GM23248 (cell line): ENCODE results near the gene RAB30. TPM values are rescaled to one million over a fixed set of nuclear protein-coding genes. Genes with fewer than 3 reads are reported as not detected.
"Not testable (repeated sequence)": the region's sequence is repeated elsewhere in the genome, so short reads cannot be mapped to it uniquely, and the experiment has no call there.

Experiments used
- DNase-seq: peaks from one replicate; pipeline ENCODE4 v3.0.0-alpha.2; 2015
- H2AFZ ChIP-seq: fragments of 200-600 bp; sonication (generic); 2 replicates; pipeline ENCODE4 v1.6.1; 2016; ENCODE audit warnings: antibody characterized with exemption
- H3F3A ChIP-seq: fragments of 200-600 bp; sonication (generic); 2 replicates; pipeline ENCODE4 v1.6.1; 2016; ENCODE audit warnings: mild to moderate bottlenecking, antibody characterized with exemption, mixed run types; ENCODE audit not compliant: insufficient read depth
- H3K27ac ChIP-seq: fragments of 200-600 bp; sonication (generic); 2 replicates; pipeline ENCODE4 v1.5.1; 2016; ENCODE audit warnings: mild to moderate bottlenecking
- H3K27me3 ChIP-seq: fragments of 200-600 bp; sonication (generic); replicated peaks from 2 replicates; pipeline ENCODE4 v1.6.1; 2016; ENCODE audit warnings: mild to moderate bottlenecking; ENCODE audit not compliant: insufficient read depth
- H3K36me3 ChIP-seq: fragments of 200-600 bp; sonication (generic); 2 replicates; pipeline ENCODE4 v1.6.1; 2016; ENCODE audit warnings: low read depth, mild to moderate bottlenecking
- H3K4me1 ChIP-seq: fragments of 200-600 bp; sonication (generic); 2 replicates; pipeline ENCODE4 v1.6.1; 2016; ENCODE audit warnings: mild to moderate bottlenecking; ENCODE audit not compliant: insufficient read depth
- H3K4me2 ChIP-seq: fragments of 200-600 bp; sonication (generic); one replicate; pipeline ENCODE4 v1.6.1; 2016; ENCODE audit warnings: mild to moderate bottlenecking; ENCODE audit not compliant: unreplicated experiment
- H3K4me3 ChIP-seq: fragments of 200-600 bp; sonication (generic); 2 replicates; pipeline ENCODE4 v1.5.1; 2016; ENCODE audit warnings: mild to moderate bottlenecking
- H3K79me2 ChIP-seq: fragments of 200-600 bp; sonication (generic); 2 replicates; pipeline ENCODE4 v1.6.1; 2016; ENCODE audit warnings: mild to moderate bottlenecking; ENCODE audit not compliant: insufficient read depth
- H3K9ac ChIP-seq: fragments of 200-600 bp; sonication (generic); 2 replicates; pipeline ENCODE4 v1.6.1; 2016; ENCODE audit warnings: mild to moderate bottlenecking
- H3K9me2 ChIP-seq: fragments of 200-600 bp; sonication (generic); 2 replicates; pipeline ENCODE4 v1.6.1; 2016; ENCODE audit warnings: mixed run types, mild to moderate bottlenecking, moderate library complexity; ENCODE audit not compliant: insufficient read depth
- H3K9me3 ChIP-seq: fragments of 200-600 bp; sonication (generic); one replicate; pipeline ENCODE4 v1.6.1; 2017; ENCODE audit warnings: low read depth
- H4K20me1 ChIP-seq: fragments of 200-600 bp; sonication (generic); 2 replicates; pipeline ENCODE4 v1.6.0; 2016; ENCODE audit not compliant: insufficient read depth
- EZH2 ChIP-seq: fragments of 200-600 bp; sonication (generic); IDR thresholded peaks from 2 replicates; pipeline ENCODE4 v1.6.1; 2018; ENCODE audit warnings: antibody characterized with exemption, mild to moderate bottlenecking; ENCODE audit not compliant: insufficient read depth, poor library complexity, severe bottlenecking
- EZH2phosphoT487 ChIP-seq: fragments of 200-600 bp; sonication (generic); IDR thresholded peaks from 2 replicates; pipeline ENCODE4 v1.6.1; 2018; ENCODE audit warnings: antibody characterized with exemption, moderate library complexity, mild to moderate bottlenecking, low read depth; ENCODE audit not compliant: insufficient read depth
- WGBS, 2 experiments: methylation state at CpG; one replicate each; pipeline ENCODE4 v1.1.6; 2015 to 2017; ENCODE audit warnings: low lambda C conversion rate in 2 of 2, low coverage in 1 of 2; ENCODE audit errors: missing lambda C conversion rate in 2 of 2; 5-methylcytosine and 5-hydroxymethylcytosine counted together
- in situ Hi-C: fragments of 300-500 bp; cut with MboI; formaldehyde crosslinking; loops from 2 replicates; pipeline ENCODE4 v1.15.0; 2020
- polyA plus RNA-seq: library from polyadenylated mRNA; unstranded; fragments of >200 nt; fragmentation: Nextera tagmentation; extraction: Ambion mirVana; gene quantifications from 2 replicates; pipeline ENCODE4 v1.2.1, GENCODE V29; 2016
- total RNA-seq: library from RNA; depleted of rRNA; stranded (reverse); fragments of >200 nt; shearing (Covaris generic); gene quantifications from 2 replicates; pipeline ENCODE4 v1.2.3, GENCODE V29; 2014

Gene RAB30
- total and polyA plus RNA-seq, 2 experiments from 2014 or later: 10.6 to 14.0 TPM

- Histone ChIP-seq H3K27ac (no peak overlapping the region), H3K9me2 (no peaks in the 10 kb centered on the region), H2AFZ (no peak overlapping the region), H3K9ac (no peak overlapping the region), H3K36me3 (no peaks in the 10 kb centered on the region), H3K4me3 (no peak overlapping the region), H3K4me2 (no peak overlapping the region), H3F3A (no peaks in the 10 kb centered on the region), H4K20me1 (no peaks in the 10 kb centered on the region), H3K4me1 (no peaks in the 10 kb centered on the region), H3K27me3 (no peaks in the 10 kb centered on the region), H3K79me2 (no peaks in the 10 kb centered on the region), H3K9me3 (no peaks in the 10 kb centered on the region)
- DNase-seq: no peak
- TF ChIP-seq EZH2phosphoT487 (no peak), EZH2 (no peak)
- in situ Hi-C loops: no loop called here
- 85 to 95% methylated on average over 1 of the region's 1 CpG for WGBS, 2 experiments
Measured at GRCh38 chr11:82972103-82972502, 99.6 kb downstream of the RAB30 start.

GRCh38 chr11:82971519-82971946 is 100.2 kb downstream of the RAB30 start:
- DNase-seq, H3K4me1 ChIP-seq, in situ Hi-C loops, H3K4me3 ChIP-seq, H4K20me1 ChIP-seq, H3K9me2 ChIP-seq, H3K27me3 ChIP-seq, H3K27ac ChIP-seq, H2AFZ ChIP-seq, H3K9ac ChIP-seq, H3F3A ChIP-seq, H3K79me2 ChIP-seq, H3K9me3 ChIP-seq, H3K4me2 ChIP-seq, H3K36me3 ChIP-seq: not testable (repeated sequence)
- WGBS, 2 experiments: 97 to 98% methylated on average over 8 of the region's 8 CpGs

- H3F3A ChIP-seq, H3K4me2 ChIP-seq, H3K27me3 ChIP-seq, H3K9me3 ChIP-seq, H3K27ac ChIP-seq, H3K9ac ChIP-seq, H2AFZ ChIP-seq, H3K36me3 ChIP-seq, DNase-seq, in situ Hi-C loops, H3K4me3 ChIP-seq, H4K20me1 ChIP-seq, H3K9me2 ChIP-seq, H3K4me1 ChIP-seq, H3K79me2 ChIP-seq: not testable (repeated sequence)
- 87 to 92% methylated on average over 37 to 44 of the region's 60 CpGs for WGBS, 2 experiments
Measured at GRCh38 chr11:82970507-82971083, 101.1 kb downstream of the RAB30 start.

- Histone ChIP-seq H3K79me2 (no peaks in the 10 kb centered on the region), H2AFZ (no peak overlapping the region), H3K36me3 (no peaks in the 10 kb centered on the region), H3K9me2 (no peaks in the 10 kb centered on the region), H3K4me2 (no peak overlapping the region), H4K20me1 (no peaks in the 10 kb centered on the region), H3K4me3 (no peak overlapping the region), H3F3A (no peaks in the 10 kb centered on the region), H3K27me3 (no peaks in the 10 kb centered on the region), H3K4me1 (no peaks in the 10 kb centered on the region), H3K9ac (no peak overlapping the region), H3K9me3 (no peaks in the 10 kb centered on the region), H3K27ac (no peak overlapping the region)
- 62 to 69% methylated on average over 4 of the region's 4 CpGs for WGBS, 2 experiments
- DNase-seq: no peak
- TF ChIP-seq EZH2 (no peak), EZH2phosphoT487 (no peak)
- in situ Hi-C loops: no loop called here
Measured at GRCh38 chr11:82969811-82970210, 101.9 kb downstream of the RAB30 start.

- Histone ChIP-seq H3K4me1 (no peaks in the 10 kb centered on the region), H3K4me3 (no peak overlapping the region), H3K9me2 (no peaks in the 10 kb centered on the region), H3K27ac (no peak overlapping the region), H3F3A (no peaks in the 10 kb centered on the region), H4K20me1 (no peaks in the 10 kb centered on the region), H3K9me3 (no peaks in the 10 kb centered on the region), H2AFZ (no peak overlapping the region), H3K4me2 (no peak overlapping the region), H3K9ac (no peak overlapping the region), H3K36me3 (no peaks in the 10 kb centered on the region), H3K79me2 (no peaks in the 10 kb centered on the region), H3K27me3 (no peaks in the 10 kb centered on the region)
- DNase-seq: no peak
- 64 to 67% methylated on average over 4 of the region's 4 CpGs for WGBS, 2 experiments
- in situ Hi-C loops: no loop called here
- no peak for TF ChIP-seq EZH2
- no peak for TF ChIP-seq EZH2phosphoT487
Measured at GRCh38 chr11:82967381-82967780, 104.3 kb downstream of the RAB30 start.

- H3K9me2 ChIP-seq, H3K27ac ChIP-seq, H3K4me3 ChIP-seq, H3K27me3 ChIP-seq, H3K4me2 ChIP-seq, H4K20me1 ChIP-seq, DNase-seq, H3K36me3 ChIP-seq, H3K9me3 ChIP-seq, H3K79me2 ChIP-seq, H3K4me1 ChIP-seq, H3K9ac ChIP-seq, in situ Hi-C loops, H3F3A ChIP-seq, H2AFZ ChIP-seq: not testable (repeated sequence)
Measured at GRCh38 chr11:82962021-82962420, 109.7 kb downstream of the RAB30 start.
